ENCODE measurements around the gene PKD1L1. TPM values are rescaled to one million over a fixed set of nuclear protein-coding genes. Genes with fewer than 3 reads are reported as not detected.

Gene PKD1L1
- total RNA-seq, 4 donors from 2014 or later = 0.41 to 37.4 (median 17.5) TPM

DNA sequence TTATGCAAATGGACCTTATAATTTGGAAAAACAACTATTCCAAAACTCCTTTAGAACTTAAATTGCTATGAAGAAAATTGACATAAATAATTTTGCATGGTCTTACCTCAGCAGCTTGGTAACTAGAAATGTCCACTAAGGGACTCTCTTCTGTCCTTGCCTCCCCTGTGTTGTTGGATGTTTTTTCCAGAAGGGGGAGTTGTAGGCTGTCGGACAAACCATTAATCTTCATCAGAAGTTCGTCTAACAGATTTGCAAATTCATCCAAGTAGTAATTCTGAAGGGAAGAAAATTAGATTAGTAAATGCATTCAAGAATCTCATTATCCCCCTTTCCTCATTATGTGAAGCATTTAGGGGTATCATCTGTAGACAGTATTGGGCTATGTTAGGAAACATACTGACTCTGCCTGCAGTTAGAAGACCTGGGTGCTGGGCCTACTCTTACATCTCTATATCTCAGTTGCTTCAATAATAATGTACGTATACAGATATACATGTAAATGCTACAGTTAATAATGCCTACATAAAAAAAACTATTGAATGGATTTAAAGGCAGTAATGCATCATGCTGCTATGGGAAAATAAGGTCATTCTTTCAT lies 155.6 kb downstream of the PKD1L1 start:
- no peak for DNase-seq
- TF ChIP-seq, protein P1, sequence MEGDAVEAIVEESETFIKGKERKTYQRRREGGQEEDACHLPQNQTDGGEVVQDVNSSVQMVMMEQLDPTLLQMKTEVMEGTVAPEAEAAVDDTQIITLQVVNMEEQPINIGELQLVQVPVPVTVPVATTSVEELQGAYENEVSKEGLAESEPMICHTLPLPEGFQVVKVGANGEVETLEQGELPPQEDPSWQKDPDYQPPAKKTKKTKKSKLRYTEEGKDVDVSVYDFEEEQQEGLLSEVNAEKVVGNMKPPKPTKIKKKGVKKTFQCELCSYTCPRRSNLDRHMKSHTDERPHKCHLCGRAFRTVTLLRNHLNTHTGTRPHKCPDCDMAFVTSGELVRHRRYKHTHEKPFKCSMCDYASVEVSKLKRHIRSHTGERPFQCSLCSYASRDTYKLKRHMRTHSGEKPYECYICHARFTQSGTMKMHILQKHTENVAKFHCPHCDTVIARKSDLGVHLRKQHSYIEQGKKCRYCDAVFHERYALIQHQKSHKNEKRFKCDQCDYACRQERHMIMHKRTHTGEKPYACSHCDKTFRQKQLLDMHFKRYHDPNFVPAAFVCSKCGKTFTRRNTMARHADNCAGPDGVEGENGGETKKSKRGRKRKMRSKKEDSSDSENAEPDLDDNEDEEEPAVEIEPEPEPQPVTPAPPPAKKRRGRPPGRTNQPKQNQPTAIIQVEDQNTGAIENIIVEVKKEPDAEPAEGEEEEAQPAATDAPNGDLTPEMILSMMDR (IDR thresholded peaks at IDR 0.05) = peak in 4 of 5 experiments; percentile 22 to 37 (median 28)
- TF ChIP-seq POLR2AphosphoS5 (IDR thresholded peaks at IDR 0.05) = no peak
- WGBS, 2 donors (ENCODE audit: low coverage in 1 of 2) = 45 to 56% methylated on average over 3 of the region's 3 CpGs
- H3K27me3 ChIP-seq = no peaks in the 10 kb centered on the region
- no peak overlapping the region for H3K27ac ChIP-seq
- no peaks in the 10 kb centered on the region for H3K4me1 ChIP-seq
- no peaks in the 10 kb centered on the region for H3K36me3 ChIP-seq
- no peak overlapping the region for H3K4me3 ChIP-seq
- no peaks in the 10 kb centered on the region for H3K9me3 ChIP-seq
- in situ Hi-C loops (cut with MboI; ENCODE audit: low pct_ligation_motif_present in 1 of 4, low pct_unique_long_range_greater_than_20kb in 1 of 4, low sequenced_read_pairs in 3 of 4) = no loop called here
- intact Hi-C loops (cut with DNase I; ENCODE audit: low total_unique reads) = no loop called here

DNA sequence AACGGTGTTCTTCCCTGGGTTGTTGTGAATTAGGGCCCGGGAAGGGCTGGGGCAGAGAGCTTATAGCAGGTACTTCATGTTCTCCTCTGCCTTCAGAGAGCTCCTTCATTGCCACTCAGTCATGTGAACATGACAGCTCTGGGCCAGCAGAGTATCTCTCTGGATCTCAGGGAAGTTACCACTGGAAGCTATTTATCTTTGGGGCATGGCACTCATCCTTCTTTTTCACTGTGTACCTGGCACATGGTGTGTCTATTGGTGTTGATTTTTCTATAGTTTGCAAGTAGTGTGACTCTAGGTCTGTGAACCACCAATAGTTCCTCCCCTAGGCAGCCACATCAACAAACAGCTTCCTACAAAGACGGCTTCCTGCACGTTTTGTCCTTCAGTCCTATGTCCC lies 156.6 kb downstream of the PKD1L1 start:
- Histone ChIP-seq H3K27ac (no peak overlapping the region), H3K4me3 (no peak overlapping the region), H3K27me3 (no peaks in the 10 kb centered on the region), H3K36me3 (no peaks in the 10 kb centered on the region), H3K9me3 (no peaks in the 10 kb centered on the region), H3K4me1 (peaks cover 0 to 1% (median 0%) of the 10 kb centered on the region in 4 donors)
- TF ChIP-seq POLR2AphosphoS5 (IDR thresholded peaks at IDR 0.05) (no peak), POLR2A (IDR thresholded peaks at IDR 0.05) (no peak), EP300 (IDR thresholded peaks at IDR 0.05; ENCODE audit: low read depth) (no peak)
- TF ChIP-seq, protein P1 (IDR thresholded peaks at IDR 0.05) = no peak
- intact Hi-C loops (cut with DNase I; ENCODE audit: low total_unique reads) = no loop called here
- in situ Hi-C loops (cut with MboI; ENCODE audit: low pct_ligation_motif_present in 1 of 4, low pct_unique_long_range_greater_than_20kb in 1 of 4, low sequenced_read_pairs in 3 of 4) = no loop called here
- DNase-seq = no peak
- 86% methylated on average over 4 of the region's 4 CpGs; no CpG with 5 or more reads in 1 of the 2 donors for WGBS, 2 donors (ENCODE audit: low coverage in 1 of 2)

DNA sequence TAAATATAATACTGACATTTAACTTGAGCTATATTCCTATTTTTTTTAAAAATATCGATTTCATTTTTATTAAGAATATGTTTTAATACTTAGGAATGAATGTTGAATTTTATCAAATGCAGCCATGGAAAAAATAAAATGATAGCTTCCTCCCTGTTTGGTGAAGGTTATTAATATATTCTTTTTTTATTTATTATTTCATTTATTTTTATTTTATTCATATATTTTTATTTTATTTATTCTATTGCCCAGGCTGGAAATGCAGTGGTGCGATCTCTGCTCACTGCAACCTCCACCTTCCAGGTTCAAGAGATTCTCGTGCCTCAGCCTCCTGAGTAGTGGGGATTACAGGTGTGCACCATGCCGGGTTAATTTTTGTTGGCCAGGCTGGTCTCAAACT lies 160.2 kb downstream of the PKD1L1 start:
- Histone ChIP-seq H3K36me3 (no peaks in the 10 kb centered on the region), H3K9me3 (no peaks in the 10 kb centered on the region), H3K4me3 (no peak overlapping the region), H3K4me1 (peaks cover 0 to 31% (median 4%) of the 10 kb centered on the region in 4 donors), H3K27ac (no peak overlapping the region), H3K27me3 (no peaks in the 10 kb centered on the region)
- TF ChIP-seq POLR2AphosphoS5 (IDR thresholded peaks at IDR 0.05) (no peak), POLR2A (IDR thresholded peaks at IDR 0.05) (no peak), EP300 (IDR thresholded peaks at IDR 0.05; ENCODE audit: low read depth) (no peak)
- TF ChIP-seq, protein P1 (IDR thresholded peaks at IDR 0.05) = no peak
- in situ Hi-C loops (cut with MboI; ENCODE audit: low pct_ligation_motif_present in 1 of 4, low pct_unique_long_range_greater_than_20kb in 1 of 4, low sequenced_read_pairs in 3 of 4) (no loop called here), intact Hi-C loops (cut with DNase I; ENCODE audit: low total_unique reads) (no loop called here)
- 83 to 96% methylated on average over 4 of the region's 4 CpGs for WGBS, 2 donors (ENCODE audit: low coverage in 1 of 2)
- no peak for DNase-seq

DNA sequence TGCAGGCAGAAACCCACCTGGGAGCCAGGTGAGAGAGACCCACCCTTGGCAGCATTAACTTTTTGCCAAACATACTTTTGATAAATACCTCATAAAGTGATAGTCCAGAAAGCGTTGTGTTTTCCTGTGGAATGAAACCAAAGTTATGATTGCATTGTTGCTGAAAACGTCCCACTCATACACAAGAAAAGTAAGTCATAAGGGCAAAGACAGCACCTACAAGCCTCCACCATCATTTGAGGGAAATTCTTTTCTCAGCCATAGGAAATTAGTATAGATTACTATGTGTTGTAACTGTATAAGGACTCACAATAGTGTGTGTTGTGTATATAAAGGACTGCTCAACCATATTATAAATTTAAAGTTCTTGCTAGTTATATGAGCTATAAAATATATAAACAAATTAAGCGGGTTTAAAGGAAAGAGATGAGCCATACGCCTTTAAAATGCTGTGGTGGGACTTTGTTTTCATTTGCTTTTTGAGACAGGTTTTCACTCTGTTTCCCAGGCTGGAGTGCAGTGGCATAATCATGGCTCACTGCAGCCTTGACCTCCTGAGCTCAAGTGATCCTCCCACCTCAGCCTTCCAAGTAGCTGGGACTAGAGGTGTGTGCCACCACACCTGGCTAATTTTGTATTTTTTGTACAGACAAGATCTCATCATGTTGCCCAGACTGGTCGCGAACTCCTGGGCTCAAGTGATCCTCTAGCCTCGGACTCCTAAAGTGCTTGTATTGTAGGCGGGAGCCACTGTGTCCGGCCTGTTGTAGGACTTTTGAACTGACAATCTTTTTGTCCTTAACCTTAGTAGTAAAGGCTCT lies 160.8 kb downstream of the PKD1L1 start:
- no peaks in the 10 kb centered on the region for H3K36me3 ChIP-seq
- TF ChIP-seq EP300 (IDR thresholded peaks at IDR 0.05; ENCODE audit: low read depth) (no peak), POLR2AphosphoS5 (IDR thresholded peaks at IDR 0.05) (no peak), POLR2A (IDR thresholded peaks at IDR 0.05) (no peak)
- TF ChIP-seq, protein P1 (IDR thresholded peaks at IDR 0.05) = no peak
- no peak overlapping the region for H3K4me3 ChIP-seq
- no peaks in the 10 kb centered on the region for H3K27me3 ChIP-seq
- intact Hi-C loops (cut with DNase I; ENCODE audit: low total_unique reads) (no loop called here), in situ Hi-C loops (cut with MboI; ENCODE audit: low pct_ligation_motif_present in 1 of 4, low pct_unique_long_range_greater_than_20kb in 1 of 4, low sequenced_read_pairs in 3 of 4) (no loop called here)
- DNase-seq = no peak
- H3K9me3 ChIP-seq = no peaks in the 10 kb centered on the region
- peaks cover 0 to 32% (median 4%) of the 10 kb centered on the region in 4 donors for H3K4me1 ChIP-seq
- peak overlapping the region; percentile 49 to 84 (median 73) for H3K27ac ChIP-seq
- 73 to 75% methylated on average over 5 to 9 of the region's 9 CpGs for WGBS, 2 donors (ENCODE audit: low coverage in 1 of 2)

Measured in transverse colon (tissue), 4 donors.